DOHH2 (cell line): ENCODE data around the gene MED12L.

Source experiments
- EZH2phosphoT487 ChIP-seq: fragments of 200-600 bp; sonication (generic); IDR thresholded peaks from 2 replicates; pipeline ENCODE4 v1.6.1; 2017; ENCODE audit warnings: borderline replicate concordance, mild to moderate bottlenecking, antibody characterized with exemption, low read length, moderate library complexity, mixed read lengths
- TF ChIP-seq, protein P1 (sequence below): fragments of 200-600 bp; sonication (generic); IDR thresholded peaks from one replicate; pipeline ENCODE4 v1.5.1; 2014; ENCODE audit warnings: antibody characterized with exemption, mild to moderate bottlenecking, low read depth, low read length; ENCODE audit not compliant: poor library complexity, severe bottlenecking

DNA sequence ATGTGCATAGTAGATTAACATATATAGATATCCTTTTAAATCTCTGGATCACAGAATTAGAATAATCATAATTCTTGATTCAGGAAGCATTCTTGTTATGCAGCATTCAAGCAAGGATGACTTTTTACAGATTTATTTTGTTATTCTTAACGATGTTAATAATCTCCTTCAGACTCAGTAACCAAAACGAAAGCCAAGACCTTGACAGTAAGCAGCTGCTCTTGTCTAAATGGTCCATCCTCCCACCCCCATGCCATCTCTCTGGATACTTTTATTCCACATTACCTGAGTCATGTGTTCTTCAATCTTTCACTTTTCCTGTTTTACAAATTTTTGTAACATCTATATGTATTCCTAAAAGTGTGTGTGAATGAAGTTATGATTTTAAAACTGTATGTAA, 150.9 kb downstream of the MED12L start:
- TF ChIP-seq, protein P1, sequence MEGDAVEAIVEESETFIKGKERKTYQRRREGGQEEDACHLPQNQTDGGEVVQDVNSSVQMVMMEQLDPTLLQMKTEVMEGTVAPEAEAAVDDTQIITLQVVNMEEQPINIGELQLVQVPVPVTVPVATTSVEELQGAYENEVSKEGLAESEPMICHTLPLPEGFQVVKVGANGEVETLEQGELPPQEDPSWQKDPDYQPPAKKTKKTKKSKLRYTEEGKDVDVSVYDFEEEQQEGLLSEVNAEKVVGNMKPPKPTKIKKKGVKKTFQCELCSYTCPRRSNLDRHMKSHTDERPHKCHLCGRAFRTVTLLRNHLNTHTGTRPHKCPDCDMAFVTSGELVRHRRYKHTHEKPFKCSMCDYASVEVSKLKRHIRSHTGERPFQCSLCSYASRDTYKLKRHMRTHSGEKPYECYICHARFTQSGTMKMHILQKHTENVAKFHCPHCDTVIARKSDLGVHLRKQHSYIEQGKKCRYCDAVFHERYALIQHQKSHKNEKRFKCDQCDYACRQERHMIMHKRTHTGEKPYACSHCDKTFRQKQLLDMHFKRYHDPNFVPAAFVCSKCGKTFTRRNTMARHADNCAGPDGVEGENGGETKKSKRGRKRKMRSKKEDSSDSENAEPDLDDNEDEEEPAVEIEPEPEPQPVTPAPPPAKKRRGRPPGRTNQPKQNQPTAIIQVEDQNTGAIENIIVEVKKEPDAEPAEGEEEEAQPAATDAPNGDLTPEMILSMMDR: no peak
- no peak for TF ChIP-seq EZH2phosphoT487
